NB4 (cell line): ENCODE results near the gene PAK1.

Experiments used
- DNase-seq: peaks from one replicate; pipeline ENCODE4 v3.0.0; 2010; ENCODE audit warnings: low read depth
- H3K4me3 ChIP-seq: one replicate; pipeline ENCODE4 v1.5.1; 2011; ENCODE audit warnings: mild to moderate bottlenecking, low read depth, low read length, moderate library complexity
- MYC ChIP-seq: IDR thresholded peaks from 2 replicates; pipeline ENCODE4 v1.6.1; 2011; ENCODE audit warnings: low read depth, low read length
- POLR2A ChIP-seq: IDR thresholded peaks from 2 replicates; pipeline ENCODE4 v1.6.1; 2011; ENCODE audit warnings: mild to moderate bottlenecking; ENCODE audit not compliant: insufficient read length; ENCODE audit errors: extremely low read depth
- TF ChIP-seq, protein P1 (sequence below): IDR thresholded peaks from 2 replicates; pipeline ENCODE4 v1.6.1; 2011; ENCODE audit warnings: low read depth, low read length
- TF ChIP-seq, protein P2 (sequence below): IDR thresholded peaks from one replicate; pipeline ENCODE4 v1.5.1; 2012; ENCODE audit warnings: low read depth, low read length

The PAK1 gene

DNA sequence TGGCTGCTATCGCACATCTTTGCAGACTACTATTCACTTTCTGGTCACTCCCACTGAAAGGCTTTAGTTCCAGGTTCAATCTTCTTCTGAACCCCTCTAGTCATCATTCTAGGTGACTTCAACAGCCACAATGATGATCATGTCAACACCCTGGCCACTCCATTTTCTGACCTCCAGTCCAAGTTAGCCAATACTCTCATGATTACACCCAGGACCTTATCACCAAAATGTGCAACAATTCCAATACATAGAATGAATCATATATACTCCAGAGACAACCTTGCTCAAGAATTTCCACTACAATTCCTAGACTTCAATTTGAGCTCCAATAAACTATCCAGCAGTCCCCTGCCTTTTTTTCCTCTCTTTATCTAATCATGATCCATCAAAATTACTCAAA lies 70.7 kb downstream of the PAK1 start:
- H3K4me3 ChIP-seq = no peak overlapping the region
- TF ChIP-seq, protein P1, sequence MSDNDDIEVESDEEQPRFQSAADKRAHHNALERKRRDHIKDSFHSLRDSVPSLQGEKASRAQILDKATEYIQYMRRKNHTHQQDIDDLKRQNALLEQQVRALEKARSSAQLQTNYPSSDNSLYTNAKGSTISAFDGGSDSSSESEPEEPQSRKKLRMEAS = no peak
- TF ChIP-seq POLR2A (no peak), MYC (no peak)
- TF ChIP-seq, protein P2, sequence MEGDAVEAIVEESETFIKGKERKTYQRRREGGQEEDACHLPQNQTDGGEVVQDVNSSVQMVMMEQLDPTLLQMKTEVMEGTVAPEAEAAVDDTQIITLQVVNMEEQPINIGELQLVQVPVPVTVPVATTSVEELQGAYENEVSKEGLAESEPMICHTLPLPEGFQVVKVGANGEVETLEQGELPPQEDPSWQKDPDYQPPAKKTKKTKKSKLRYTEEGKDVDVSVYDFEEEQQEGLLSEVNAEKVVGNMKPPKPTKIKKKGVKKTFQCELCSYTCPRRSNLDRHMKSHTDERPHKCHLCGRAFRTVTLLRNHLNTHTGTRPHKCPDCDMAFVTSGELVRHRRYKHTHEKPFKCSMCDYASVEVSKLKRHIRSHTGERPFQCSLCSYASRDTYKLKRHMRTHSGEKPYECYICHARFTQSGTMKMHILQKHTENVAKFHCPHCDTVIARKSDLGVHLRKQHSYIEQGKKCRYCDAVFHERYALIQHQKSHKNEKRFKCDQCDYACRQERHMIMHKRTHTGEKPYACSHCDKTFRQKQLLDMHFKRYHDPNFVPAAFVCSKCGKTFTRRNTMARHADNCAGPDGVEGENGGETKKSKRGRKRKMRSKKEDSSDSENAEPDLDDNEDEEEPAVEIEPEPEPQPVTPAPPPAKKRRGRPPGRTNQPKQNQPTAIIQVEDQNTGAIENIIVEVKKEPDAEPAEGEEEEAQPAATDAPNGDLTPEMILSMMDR = no peak
- DNase-seq = no peak

DNA sequence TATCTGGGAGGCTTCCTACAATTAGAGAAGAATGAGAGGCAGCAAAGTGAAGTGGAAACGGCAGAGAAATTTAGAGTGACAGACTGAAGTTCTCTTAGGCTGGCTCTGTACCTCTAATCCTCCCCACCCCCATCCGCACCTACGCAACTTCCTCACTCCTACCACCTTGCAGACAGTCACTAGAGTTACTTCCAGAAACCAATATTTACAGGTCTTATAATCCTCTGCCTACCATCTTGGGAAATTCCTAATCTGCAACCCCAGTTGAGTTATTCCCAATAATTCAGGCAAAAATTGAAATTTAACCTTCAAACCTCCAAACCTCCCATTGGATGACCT lies 71.7 kb downstream of the PAK1 start:
- TF ChIP-seq, protein P2 = no peak
- no peak for TF ChIP-seq POLR2A
- no peak for TF ChIP-seq MYC
- TF ChIP-seq, protein P1 = no peak
- DNase-seq = no peak
- no peak overlapping the region for H3K4me3 ChIP-seq

DNA sequence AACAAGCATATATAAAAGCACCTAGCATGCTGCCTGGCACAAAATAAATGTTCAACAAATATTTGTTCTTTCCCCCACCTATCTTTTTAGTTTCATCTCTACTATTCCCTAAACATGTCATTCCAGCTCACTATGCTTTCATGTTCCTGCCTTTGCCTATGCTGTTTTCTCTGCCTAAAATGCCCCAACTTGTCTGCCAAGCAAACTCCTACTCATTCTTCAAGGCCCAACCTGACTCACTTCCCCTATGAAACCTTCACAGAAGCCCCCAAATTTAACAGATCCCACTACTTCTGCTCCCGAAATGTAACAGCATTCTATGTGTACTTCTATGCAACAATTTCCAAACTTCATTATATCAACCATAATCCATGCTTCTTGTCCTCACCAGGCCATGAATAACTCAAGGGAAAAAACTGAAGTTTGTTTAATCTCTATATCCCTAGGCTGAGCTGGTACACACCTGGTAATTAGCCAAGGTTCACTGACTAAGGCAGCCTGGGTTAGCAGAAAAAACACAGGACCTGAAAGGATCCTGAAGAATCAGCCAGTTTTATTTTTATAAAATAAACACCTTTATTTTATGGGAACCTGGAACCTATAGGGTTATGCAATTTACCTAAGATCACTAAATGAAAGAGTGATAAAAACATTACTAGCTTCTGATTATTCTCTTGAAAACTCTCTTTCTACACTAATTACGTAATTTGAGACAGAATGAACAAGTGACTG lies 72.2 kb downstream of the PAK1 start:
- peak; percentile 25 for DNase-seq
- TF ChIP-seq MYC (no peak), POLR2A (no peak)
- TF ChIP-seq, protein P1 = no peak
- TF ChIP-seq, protein P2 = no peak
- no peak overlapping the region for H3K4me3 ChIP-seq

DNA sequence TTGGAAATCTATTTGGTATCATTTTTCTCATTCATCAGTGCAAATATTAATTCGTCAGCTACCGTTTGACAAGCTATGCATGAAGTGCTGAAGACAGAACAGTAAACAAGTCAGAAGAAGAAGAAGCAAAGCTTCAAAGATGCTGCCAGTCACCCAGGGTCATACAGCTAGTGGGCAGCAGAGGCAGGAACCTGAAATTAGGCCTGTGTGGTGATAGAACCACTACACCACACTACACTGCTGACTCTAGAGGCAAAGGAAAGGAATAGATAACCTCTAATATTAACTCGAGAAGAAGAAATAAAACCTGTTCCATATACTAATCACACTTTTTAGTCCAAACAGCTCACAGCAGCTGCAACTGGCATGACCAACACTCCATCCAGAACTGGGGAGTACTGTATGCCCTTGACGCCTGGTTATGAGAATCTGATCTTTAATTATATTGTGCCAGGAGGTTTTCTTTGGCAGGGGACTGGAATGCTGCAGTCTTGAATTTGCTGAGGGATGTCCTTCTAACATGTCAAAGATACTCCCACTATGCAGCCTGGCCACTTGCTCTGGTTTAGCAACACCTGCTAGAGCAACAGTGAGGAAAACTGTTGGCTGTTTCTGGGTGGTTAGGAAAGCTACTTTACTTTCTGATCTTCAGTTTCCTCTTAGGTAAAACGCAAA lies 73.0 kb downstream of the PAK1 start:
- no peak for DNase-seq
- TF ChIP-seq, protein P1 = no peak
- TF ChIP-seq POLR2A = no peak
- TF ChIP-seq MYC = no peak
- TF ChIP-seq, protein P2 = no peak

DNA sequence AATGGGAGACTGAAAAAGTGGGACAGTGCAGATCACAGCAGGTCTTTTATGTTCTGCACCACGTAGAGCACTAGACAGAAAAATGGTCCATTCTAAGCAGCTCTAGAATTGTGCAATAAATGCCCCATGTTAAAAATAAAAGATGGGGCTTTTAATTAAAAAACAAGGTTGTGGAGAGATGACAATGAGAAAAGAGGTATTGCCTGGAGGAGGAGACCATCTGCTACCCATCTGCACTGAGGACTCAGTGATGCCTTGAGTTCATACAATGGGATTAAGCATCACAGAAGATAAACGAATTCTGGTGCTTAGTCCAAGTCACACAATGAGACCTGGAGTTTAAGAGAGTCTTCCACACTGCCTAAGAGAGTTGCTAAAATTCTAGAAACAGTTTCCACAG lies 73.6 kb downstream of the PAK1 start:
- no peak for DNase-seq

More for the DNA sequence above, 73.0 kb downstream of the PAK1 start:
- H3K4me3 ChIP-seq = no peak overlapping the region

More for the DNA sequence above, 73.6 kb downstream of the PAK1 start:
- no peak overlapping the region for H3K4me3 ChIP-seq
- TF ChIP-seq, protein P1 = no peak
- TF ChIP-seq, protein P2 = no peak
- TF ChIP-seq MYC = no peak
